ENCODE measurements around the gene STAB2. TPM values are rescaled to one million over a fixed set of nuclear protein-coding genes. Genes with fewer than 3 reads are reported as not detected.

Gene STAB2
- total RNA-seq, 1 donor from 2014 or later, result not detected

GRCh38 chr12:103688376-103689063, 101.4 kb downstream of the STAB2 start:
- Mint-ChIP-seq H3K4me1 (no peaks in the 10 kb centered on the region), H3K9me3 (no peaks in the 10 kb centered on the region), H3K4me3 (no peak overlapping the region), H3K36me3 (no peaks in the 10 kb centered on the region), H3K27me3 (ENCODE audit: low read depth) (peaks cover 55% of the 10 kb centered on the region), H3K27ac (no peak overlapping the region)
- no peak for DNase-seq (ENCODE audit: low spot score in 2 of 2, unreplicated experiment in 2 of 2)
- TF ChIP-seq CTCF (IDR thresholded peaks at IDR 0.05; ENCODE audit: unreplicated experiment), result no peak

- DNase-seq (ENCODE audit: low spot score in 2 of 2, unreplicated experiment in 2 of 2), result no peak
- Mint-ChIP-seq H3K27me3 (ENCODE audit: low read depth) (peaks cover 44% of the 10 kb centered on the region), H3K27ac (no peak overlapping the region), H3K4me3 (no peak overlapping the region), H3K9me3 (no peaks in the 10 kb centered on the region), H3K36me3 (no peaks in the 10 kb centered on the region), H3K4me1 (no peaks in the 10 kb centered on the region)
- TF ChIP-seq CTCF (IDR thresholded peaks at IDR 0.05; ENCODE audit: unreplicated experiment), result no peak
Observed at GRCh38 chr12:103690426-103690825, 103.4 kb downstream of the STAB2 start.

GRCh38 chr12:103691063-103691462, 104.0 kb downstream of the STAB2 start:
- no peak for TF ChIP-seq CTCF (IDR thresholded peaks at IDR 0.05; ENCODE audit: unreplicated experiment)
- H3K4me1 Mint-ChIP-seq, result no peaks in the 10 kb centered on the region
- H3K36me3 Mint-ChIP-seq, result no peaks in the 10 kb centered on the region
- peaks cover 45% of the 10 kb centered on the region for H3K27me3 Mint-ChIP-seq (ENCODE audit: low read depth)
- H3K4me3 Mint-ChIP-seq, result no peak overlapping the region
- DNase-seq (ENCODE audit: low spot score in 2 of 2, unreplicated experiment in 2 of 2), result no peak
- no peaks in the 10 kb centered on the region for H3K9me3 Mint-ChIP-seq
- H3K27ac Mint-ChIP-seq, result no peak overlapping the region

GRCh38 chr12:103696101-103696500, 109.0 kb downstream of the STAB2 start:
- Mint-ChIP-seq H3K27me3 (ENCODE audit: low read depth) (peaks cover 57% of the 10 kb centered on the region), H3K4me3 (no peak overlapping the region), H3K4me1 (no peaks in the 10 kb centered on the region), H3K27ac (no peak overlapping the region), H3K36me3 (no peaks in the 10 kb centered on the region), H3K9me3 (no peaks in the 10 kb centered on the region)
- DNase-seq (ENCODE audit: low spot score in 2 of 2, unreplicated experiment in 2 of 2), result no peak
- no peak for TF ChIP-seq CTCF (IDR thresholded peaks at IDR 0.05; ENCODE audit: unreplicated experiment)

- TF ChIP-seq CTCF (IDR thresholded peaks at IDR 0.05; ENCODE audit: unreplicated experiment), result no peak
- H3K27me3 Mint-ChIP-seq (ENCODE audit: low read depth), result peaks cover 51% of the 10 kb centered on the region
- no peak overlapping the region for H3K4me3 Mint-ChIP-seq
- no peak overlapping the region for H3K27ac Mint-ChIP-seq
- H3K36me3 Mint-ChIP-seq, result no peaks in the 10 kb centered on the region
- no peaks in the 10 kb centered on the region for H3K4me1 Mint-ChIP-seq
- H3K9me3 Mint-ChIP-seq, result no peaks in the 10 kb centered on the region
- no peak for DNase-seq (ENCODE audit: low spot score in 2 of 2, unreplicated experiment in 2 of 2)
Observed at GRCh38 chr12:103697971-103698751, 111.1 kb downstream of the STAB2 start.

Measured in mesothelial cell of epicardium (in vitro differentiated cells).